GM21447 (cell line): Measurements from ENCODE around the gene ADK.

Experiments
- ATAC-seq: cut with Tn5 transposase; IDR thresholded peaks from one replicate; pipeline ENCODE4 v1.9.1; 2021; ENCODE audit not compliant: unreplicated experiment

ADK gene

GRCh38 chr10:74589226-74589673, 438.2 kb downstream of the ADK start:
- no peak for ATAC-seq

- no peak for ATAC-seq
Measured at GRCh38 chr10:74589851-74590250, 438.8 kb downstream of the ADK start.

GRCh38 chr10:74593470-74593869, 442.4 kb downstream of the ADK start:
- ATAC-seq, result no peak

GRCh38 chr10:74596713-74597112, 445.7 kb downstream of the ADK start:
- no peak for ATAC-seq

GRCh38 chr10:74598891-74599566, 448.0 kb downstream of the ADK start:
- peak; percentile 69 for ATAC-seq

GRCh38 chr10:74599672-74600071, 448.7 kb downstream of the ADK start:
- ATAC-seq, result no peak

GRCh38 chr10:74600170-74600569, 449.1 kb downstream of the ADK start:
- no peak for ATAC-seq

- no peak for ATAC-seq
Measured at GRCh38 chr10:74602576-74602975, 451.6 kb downstream of the ADK start.

- ATAC-seq, result no peak
Measured at GRCh38 chr10:74610299-74610698, 459.3 kb downstream of the ADK start.

GRCh38 chr10:74612195-74612594, 461.2 kb downstream of the ADK start:
- ATAC-seq, result no peak

- ATAC-seq, result no peak
Measured at GRCh38 chr10:74620626-74621025, 469.6 kb downstream of the ADK start.

- no peak for ATAC-seq
Measured at GRCh38 chr10:74623786-74624185, 472.8 kb downstream of the ADK start.

GRCh38 chr10:74624501-74624900, 473.5 kb downstream of the ADK start:
- ATAC-seq, result no peak

- ATAC-seq, result no peak
Measured at GRCh38 chr10:74628136-74628535, 477.1 kb downstream of the ADK start.

GRCh38 chr10:74634995-74635536, 484.0 kb downstream of the ADK start:
- ATAC-seq, result no peak

GRCh38 chr10:74635655-74636054, 484.6 kb downstream of the ADK start:
- ATAC-seq, result no peak

- ATAC-seq, result no peak
Measured at GRCh38 chr10:74637685-74638084, 486.7 kb downstream of the ADK start.

- no peak for ATAC-seq
Measured at GRCh38 chr10:74640134-74640921, 489.3 kb downstream of the ADK start.

- no peak for ATAC-seq
Measured at GRCh38 chr10:74641659-74642058, 490.6 kb downstream of the ADK start.

GRCh38 chr10:74642901-74643595, 492.0 kb downstream of the ADK start:
- no peak for ATAC-seq

- no peak for ATAC-seq
Measured at GRCh38 chr10:74643596-74643975, 492.6 kb downstream of the ADK start.

GRCh38 chr10:74644738-74645137, 493.7 kb downstream of the ADK start:
- ATAC-seq, result no peak
